HG03432 (cell line): ENCODE results near the gene ECI2.

Experiments
- ATAC-seq: cut with Tn5 transposase; IDR thresholded peaks from one replicate; pipeline ENCODE4 v1.9.1; 2021; ENCODE audit warnings: mild to moderate bottlenecking, moderate library complexity; ENCODE audit not compliant: unreplicated experiment

ECI2 gene

GRCh38 chr6:4134841-4135664, at the start of gene ECI2:
Gene ECI2 (minus strand): TSS chr6:4135575. CDS start chr6:4135560, 15 bp downstream.
- ATAC-seq = peak; percentile 57

GRCh38 chr6:4180652-4181255, 45.4 kb upstream of the ECI2 start:
- ATAC-seq = no peak

- no peak for ATAC-seq
Measured at GRCh38 chr6:4179960-4180651, 44.7 kb upstream of the ECI2 start.

- ATAC-seq = no peak
Measured at GRCh38 chr6:4178737-4179333, 43.5 kb upstream of the ECI2 start.

- no peak for ATAC-seq
Measured at GRCh38 chr6:4176907-4177306, 41.5 kb upstream of the ECI2 start.

GRCh38 chr6:4174042-4174441, 38.7 kb upstream of the ECI2 start:
- no peak for ATAC-seq

GRCh38 chr6:4172368-4172767, 37.0 kb upstream of the ECI2 start:
- ATAC-seq = no peak

GRCh38 chr6:4170297-4170696, 34.9 kb upstream of the ECI2 start:
- ATAC-seq = no peak

GRCh38 chr6:4169028-4169789, 33.8 kb upstream of the ECI2 start:
- ATAC-seq = no peak

GRCh38 chr6:4167833-4168232, 32.5 kb upstream of the ECI2 start:
- ATAC-seq = no peak

- ATAC-seq = no peak
Measured at GRCh38 chr6:4167123-4167522, 31.7 kb upstream of the ECI2 start.

- ATAC-seq = no peak
Measured at GRCh38 chr6:4164456-4164855, 29.1 kb upstream of the ECI2 start.

GRCh38 chr6:4164117-4164442, 28.7 kb upstream of the ECI2 start:
- no peak for ATAC-seq

- no peak for ATAC-seq
Measured at GRCh38 chr6:4163408-4164116, 28.2 kb upstream of the ECI2 start.

- no peak for ATAC-seq
Measured at GRCh38 chr6:4162370-4162769, 27.0 kb upstream of the ECI2 start.

GRCh38 chr6:4159491-4159890, 24.1 kb upstream of the ECI2 start:
- no peak for ATAC-seq

- no peak for ATAC-seq
Measured at GRCh38 chr6:4157506-4157905, 22.1 kb upstream of the ECI2 start.

GRCh38 chr6:4155848-4156466, 20.6 kb upstream of the ECI2 start:
- ATAC-seq = peak; percentile 74

GRCh38 chr6:4153514-4153985, 18.2 kb upstream of the ECI2 start:
- ATAC-seq = peak; percentile 75

GRCh38 chr6:4145083-4145482, 9.7 kb upstream of the ECI2 start:
- no peak for ATAC-seq
